Ishikawa (cell line): ENCODE results near the gene ABCF2.

Source experiments
- CEBPB ChIP-seq: IDR thresholded peaks from 2 replicates; pipeline ENCODE4 v1.6.1; 2012
- CREB1 ChIP-seq: IDR thresholded peaks from 2 replicates; pipeline ENCODE4 v1.6.1; 2012; ENCODE audit warnings: low read depth
- EGR1 ChIP-seq: IDR thresholded peaks from 2 replicates; pipeline ENCODE4 v1.6.1; 2012
- EP300 ChIP-seq: IDR thresholded peaks from 2 replicates; pipeline ENCODE4 v1.6.1; 2012; ENCODE audit warnings: borderline replicate concordance
- FOXM1 ChIP-seq: IDR thresholded peaks from 2 replicates; pipeline ENCODE4 v1.6.1; 2012; ENCODE audit warnings: low read depth, borderline replicate concordance
- MAX ChIP-seq: IDR thresholded peaks from 2 replicates; pipeline ENCODE4 v1.6.1; 2012
- NFIC ChIP-seq: IDR thresholded peaks from 2 replicates; pipeline ENCODE4 v1.6.1; 2012
- RAD21 ChIP-seq: IDR thresholded peaks from 2 replicates; pipeline ENCODE4 v1.6.1; 2012; ENCODE audit warnings: low read depth
- REST ChIP-seq: IDR thresholded peaks from 2 replicates; pipeline ENCODE4 v1.6.1; 2012; ENCODE audit warnings: low read depth, mild to moderate bottlenecking
- TAF1 ChIP-seq: IDR thresholded peaks from 2 replicates; pipeline ENCODE4 v1.6.1; 2012; ENCODE audit warnings: low read depth, mild to moderate bottlenecking
- TCF12 ChIP-seq: IDR thresholded peaks from 2 replicates; pipeline ENCODE4 v1.6.1; 2012; ENCODE audit warnings: low read depth
- TEAD4 ChIP-seq: IDR thresholded peaks from 2 replicates; pipeline ENCODE4 v1.6.1; 2012
- USF1 ChIP-seq: IDR thresholded peaks from 2 replicates; pipeline ENCODE4 v1.6.1; 2012
- YY1 ChIP-seq: IDR thresholded peaks from 2 replicates; pipeline ENCODE4 v1.6.1; 2012; ENCODE audit warnings: low read depth
- ZBTB7A ChIP-seq: IDR thresholded peaks from 2 replicates; pipeline ENCODE4 v1.6.1; 2012; ENCODE audit warnings: low read depth

The ABCF2 gene

GRCh38 chr7:151191544-151191943 is 35.5 kb downstream of the ABCF2 start:
- TF ChIP-seq USF1 (no peak), YY1 (no peak), ZBTB7A (no peak), EGR1 (no peak), REST (no peak), RAD21 (no peak), TCF12 (no peak), FOXM1 (no peak), TAF1 (no peak), CREB1 (no peak), NFIC (no peak), CEBPB (no peak), MAX (no peak), EP300 (no peak), TEAD4 (no peak)

- TF ChIP-seq CREB1 = no peak
- TF ChIP-seq EP300 = no peak
- TF ChIP-seq TAF1 = no peak
- TF ChIP-seq ZBTB7A = no peak
- no peak for TF ChIP-seq TCF12
- no peak for TF ChIP-seq CEBPB
- TF ChIP-seq USF1 = no peak
- no peak for TF ChIP-seq NFIC
- TF ChIP-seq EGR1 = no peak
- no peak for TF ChIP-seq RAD21
- no peak for TF ChIP-seq REST
- no peak for TF ChIP-seq FOXM1
Measured at GRCh38 chr7:151189038-151189437, 38.0 kb downstream of the ABCF2 start.

- no peak for TF ChIP-seq ZBTB7A
- no peak for TF ChIP-seq TEAD4
- TF ChIP-seq TCF12 = no peak
- no peak for TF ChIP-seq NFIC
- TF ChIP-seq YY1 = no peak
Measured at GRCh38 chr7:151188252-151188542, 38.8 kb downstream of the ABCF2 start.

GRCh38 chr7:151187409-151188251 is 39.4 kb downstream of the ABCF2 start:
- TF ChIP-seq USF1 (no peak), TCF12 (no peak), MAX (no peak), CEBPB (no peak), CREB1 (no peak), EGR1 (no peak), FOXM1 (no peak)

GRCh38 chr7:151186640-151187408 is 40.2 kb downstream of the ABCF2 start, which contains the start of gene ASB10:
ASB10 (minus strand) TSS chr7:151187250; CDS start chr7:151187130, 120 bp downstream.
- TF ChIP-seq CREB1 (no peak), TCF12 (no peak), TEAD4 (no peak), YY1 (no peak), FOXM1 (no peak), EGR1 (no peak), CEBPB (no peak), USF1 (no peak), RAD21 (no peak), REST (no peak), MAX (no peak), NFIC (no peak), EP300 (no peak), TAF1 (no peak), ZBTB7A (no peak)
